Astrocyte (in vitro differentiated cells and primary cell): ENCODE measurements around the gene NEUROG3. TPM values are rescaled to one million over a fixed set of nuclear protein-coding genes. Genes with fewer than 3 reads are reported as not detected.

Experiments
- DNase-seq: peaks from one replicate; pipeline ENCODE4 v3.0.0-alpha.2; 2010; ENCODE audit warnings: low read depth
- FAIRE-seq: peaks from 2 replicates; lab custom pipeline; 2011; peaks lifted over from hg19 to GRCh38; lab: Jason Lieb, UNC
- H2AFZ ChIP-seq: 2 replicates; pipeline ENCODE4 v1.6.0; 2012; ENCODE audit warnings: low read depth, low read length, inconsistent platforms
- H3K27ac ChIP-seq: 2 replicates; pipeline ENCODE4 v1.5.1; 2011; ENCODE audit warnings: low read depth, low read length, inconsistent platforms
- H3K27me3 ChIP-seq: 2 replicates; pipeline ENCODE4 v1.6.0; 2011; ENCODE audit warnings: low read length, inconsistent platforms; ENCODE audit not compliant: insufficient read depth
- H3K36me3 ChIP-seq: 2 replicates; pipeline ENCODE4 v1.5.1; 2011; ENCODE audit warnings: low read length, inconsistent platforms; ENCODE audit not compliant: insufficient read depth
- H3K4me1 ChIP-seq: 2 replicates; pipeline ENCODE4 v1.5.1; 2011; ENCODE audit warnings: low read length, inconsistent platforms; ENCODE audit not compliant: insufficient read depth
- H3K4me2 ChIP-seq: 2 replicates; pipeline ENCODE4 v1.6.0; 2012; ENCODE audit warnings: low read length, inconsistent platforms
- H3K4me3 ChIP-seq: 2 replicates; pipeline ENCODE4 v1.5.1; 2011; ENCODE audit warnings: low read depth, mild to moderate bottlenecking, low read length, inconsistent platforms; ENCODE audit not compliant: insufficient read depth
- H3K79me2 ChIP-seq: 2 replicates; pipeline ENCODE4 v1.6.0; 2012; ENCODE audit warnings: mild to moderate bottlenecking, low read length, inconsistent platforms; ENCODE audit not compliant: insufficient read depth
- H3K9ac ChIP-seq: 2 replicates; pipeline ENCODE4 v1.6.0; 2012; ENCODE audit warnings: mild to moderate bottlenecking, low read length, inconsistent platforms
- H3K9me3 ChIP-seq: 2 replicates; pipeline ENCODE4 v1.5.1; 2012; ENCODE audit warnings: low read depth, mild to moderate bottlenecking, low read length, inconsistent platforms; ENCODE audit not compliant: insufficient read depth
- H4K20me1 ChIP-seq: 2 replicates; pipeline ENCODE4 v1.6.0; 2012; ENCODE audit warnings: low read length, inconsistent platforms; ENCODE audit not compliant: insufficient read depth
- H3K27ac Mint-ChIP-seq: one replicate; pipeline ENCODE4 v1.8.0; 2021; ENCODE audit warnings: mild to moderate bottlenecking, mixed read lengths; ENCODE audit not compliant: unreplicated experiment
- H3K27me3 Mint-ChIP-seq: one replicate; pipeline ENCODE4 v1.8.0; 2021; ENCODE audit warnings: low read depth, mixed read lengths; ENCODE audit not compliant: unreplicated experiment
- H3K36me3 Mint-ChIP-seq: one replicate; pipeline ENCODE4 v1.8.0; 2021; ENCODE audit warnings: low read depth, mixed read lengths; ENCODE audit not compliant: unreplicated experiment
- H3K4me1 Mint-ChIP-seq: one replicate; pipeline ENCODE4 v1.8.0; 2021; ENCODE audit warnings: low read depth, mixed read lengths; ENCODE audit not compliant: unreplicated experiment
- H3K4me3 Mint-ChIP-seq: one replicate; pipeline ENCODE4 v1.8.0; 2021; ENCODE audit warnings: mild to moderate bottlenecking, moderate library complexity, mixed read lengths; ENCODE audit not compliant: unreplicated experiment
- H3K9me3 Mint-ChIP-seq: one replicate; pipeline ENCODE4 v1.8.0; 2021; ENCODE audit warnings: mild to moderate bottlenecking, mixed read lengths; ENCODE audit not compliant: unreplicated experiment
- CTCF ChIP-seq: IDR thresholded peaks from 2 replicates; pipeline ENCODE4 v1.5.1; 2011; ENCODE audit warnings: low read depth, mild to moderate bottlenecking, inconsistent platforms, low read length, moderate library complexity; ENCODE audit not compliant: insufficient read depth
- EZH2 ChIP-seq: IDR thresholded peaks from 2 replicates; pipeline ENCODE4 v1.6.1; 2012; ENCODE audit warnings: mild to moderate bottlenecking, low read length, inconsistent platforms; ENCODE audit not compliant: insufficient read depth
- total RNA-seq: library from RNA; stranded (reverse); gene quantifications from 2 replicates; pipeline ENCODE4 v1.2.1, GENCODE V29; 2021

NEUROG3 gene
- total RNA-seq, 1 donor from 2014 or later = not detected

DNA sequence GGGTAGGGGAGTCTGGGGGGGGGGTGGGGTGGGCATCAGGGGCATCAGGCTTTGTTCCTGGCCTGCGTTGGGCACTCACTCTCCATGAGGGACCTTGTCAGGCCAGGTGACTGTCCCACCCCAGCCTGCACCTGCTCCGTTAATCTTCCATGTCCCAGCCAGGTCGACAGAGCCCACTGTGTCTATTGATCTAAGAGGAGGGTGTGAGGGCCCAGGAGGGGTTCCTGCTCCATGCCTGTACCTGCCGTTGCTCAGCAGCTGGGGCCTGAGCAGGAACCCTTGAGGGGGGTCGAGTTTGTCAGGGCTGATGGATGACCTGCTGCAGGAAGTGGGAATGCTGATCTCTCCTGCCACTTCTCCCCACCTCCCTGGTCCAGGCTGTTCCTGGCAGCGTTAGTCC, 18.6 kb downstream of the NEUROG3 start:
- no peak for FAIRE-seq
- Histone ChIP-seq H2AFZ (no peak overlapping the region), H3K9ac (no peak overlapping the region), H3K27me3 (peaks cover 2% of the 10 kb centered on the region), H3K4me3 (no peak overlapping the region), H3K4me1 (no peaks in the 10 kb centered on the region), H3K79me2 (no peaks in the 10 kb centered on the region), H3K27ac (no peak overlapping the region), H4K20me1 (no peaks in the 10 kb centered on the region), H3K9me3 (peaks cover 9% of the 10 kb centered on the region), H3K36me3 (no peaks in the 10 kb centered on the region), H3K4me2 (no peak overlapping the region)
- peaks cover 32% of the 10 kb centered on the region for H3K27me3 Mint-ChIP-seq
- H3K36me3 Mint-ChIP-seq = no peaks in the 10 kb centered on the region
- peaks cover 3% of the 10 kb centered on the region for H3K4me1 Mint-ChIP-seq
- no peak overlapping the region for H3K4me3 Mint-ChIP-seq
- no peak overlapping the region for H3K27ac Mint-ChIP-seq
- peaks cover 14% of the 10 kb centered on the region for H3K9me3 Mint-ChIP-seq
- no peak for DNase-seq
- TF ChIP-seq EZH2 = no peak
- TF ChIP-seq CTCF = no peak

GRCh38 chr10:69553328-69553727, 19.9 kb downstream of the NEUROG3 start:
- Mint-ChIP-seq H3K27ac (no peak overlapping the region), H3K36me3 (no peaks in the 10 kb centered on the region), H3K4me1 (peaks cover 3% of the 10 kb centered on the region), H3K4me3 (no peak overlapping the region), H3K27me3 (peaks cover 34% of the 10 kb centered on the region), H3K9me3 (peaks cover 23% of the 10 kb centered on the region)
- TF ChIP-seq CTCF (no peak), EZH2 (no peak)
- no peak overlapping the region for H3K9ac ChIP-seq
- peaks cover 4% of the 10 kb centered on the region for H3K27me3 ChIP-seq
- H3K4me2 ChIP-seq = no peak overlapping the region
- DNase-seq (no peak), FAIRE-seq (no peak)
- H3K4me1 ChIP-seq = no peaks in the 10 kb centered on the region
- no peak overlapping the region for H2AFZ ChIP-seq
- no peaks in the 10 kb centered on the region for H3K36me3 ChIP-seq
- no peaks in the 10 kb centered on the region for H3K79me2 ChIP-seq
- H4K20me1 ChIP-seq = no peaks in the 10 kb centered on the region
- H3K9me3 ChIP-seq = peaks cover 9% of the 10 kb centered on the region
- no peak overlapping the region for H3K4me3 ChIP-seq
- no peak overlapping the region for H3K27ac ChIP-seq

- Mint-ChIP-seq H3K36me3 (no peaks in the 10 kb centered on the region), H3K9me3 (peaks cover 26% of the 10 kb centered on the region), H3K27me3 (peaks cover 37% of the 10 kb centered on the region), H3K4me1 (peaks cover 3% of the 10 kb centered on the region), H3K4me3 (no peak overlapping the region), H3K27ac (no peak overlapping the region)
- no peaks in the 10 kb centered on the region for H4K20me1 ChIP-seq
- TF ChIP-seq CTCF (no peak), EZH2 (no peak)
- peaks cover 4% of the 10 kb centered on the region for H3K27me3 ChIP-seq
- DNase-seq = no peak
- no peak overlapping the region for H2AFZ ChIP-seq
- H3K4me3 ChIP-seq = no peak overlapping the region
- H3K79me2 ChIP-seq = no peaks in the 10 kb centered on the region
- peaks cover 12% of the 10 kb centered on the region for H3K9me3 ChIP-seq
- no peaks in the 10 kb centered on the region for H3K4me1 ChIP-seq
- H3K9ac ChIP-seq = no peak overlapping the region
- H3K4me2 ChIP-seq = no peak overlapping the region
- H3K27ac ChIP-seq = no peak overlapping the region
- no peak for FAIRE-seq
- no peaks in the 10 kb centered on the region for H3K36me3 ChIP-seq
These were observed 21.0 kb downstream of the NEUROG3 start for GRCh38 chr10:69552268-69552667.
